NCI-H2196 treated with DMSO at 0.1 percent for 48 hours (cell line): ENCODE measurements around the gene PNKP.

Experiments used
- DNase-seq: peaks from one replicate; lab custom pipeline; 2025; ENCODE audit not compliant: unreplicated experiment; lab: John Stamatoyannopoulos, UW

The PNKP gene

DNA sequence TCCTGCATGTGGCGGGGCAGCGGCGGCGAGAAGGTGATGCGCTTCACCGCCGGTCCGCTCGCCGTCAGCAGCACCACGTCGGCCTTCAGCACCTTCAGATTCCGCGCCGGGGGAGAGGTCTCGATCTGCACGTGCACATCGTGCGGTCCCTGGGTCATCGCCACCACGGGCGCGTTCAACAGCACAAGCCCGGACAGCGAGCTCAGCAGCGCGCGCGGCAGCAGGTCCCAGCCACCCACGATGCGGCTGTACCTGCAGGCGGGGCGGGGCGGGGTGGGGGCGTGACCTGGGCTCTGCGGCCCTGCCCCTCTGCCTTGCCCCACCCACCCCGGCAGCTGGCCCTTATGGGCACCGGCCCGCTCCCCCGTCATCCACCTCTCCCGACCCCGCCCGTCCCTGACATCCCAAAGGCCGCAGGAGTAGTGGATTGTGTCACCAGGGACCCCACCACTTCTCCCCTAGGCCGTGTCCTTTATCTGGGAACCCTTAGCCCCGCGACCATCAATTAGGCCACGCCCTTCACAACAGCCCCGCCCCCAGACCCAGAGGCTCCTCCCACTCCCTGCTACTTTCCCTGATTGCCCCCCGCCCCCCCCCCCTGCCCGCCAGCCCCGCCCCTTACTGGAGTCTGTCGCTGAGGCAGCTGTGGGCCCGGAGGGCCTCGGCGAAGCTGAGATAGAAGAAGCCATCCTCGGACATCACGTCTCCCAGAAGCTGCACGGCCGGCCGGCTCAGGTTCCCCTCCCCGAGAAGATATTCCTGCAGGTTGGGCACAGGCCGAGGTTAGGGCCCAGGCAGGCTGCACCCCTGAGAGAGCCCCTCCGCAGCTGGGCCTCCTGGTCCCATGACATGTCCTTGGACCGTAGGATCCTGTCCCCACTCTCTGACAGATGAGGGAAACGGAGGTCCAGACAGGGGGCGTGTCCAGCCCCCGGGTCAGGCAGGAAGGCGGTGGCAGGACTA lies 23.3 kb upstream of the PNKP start:
- peak; percentile 40 for DNase-seq

DNA sequence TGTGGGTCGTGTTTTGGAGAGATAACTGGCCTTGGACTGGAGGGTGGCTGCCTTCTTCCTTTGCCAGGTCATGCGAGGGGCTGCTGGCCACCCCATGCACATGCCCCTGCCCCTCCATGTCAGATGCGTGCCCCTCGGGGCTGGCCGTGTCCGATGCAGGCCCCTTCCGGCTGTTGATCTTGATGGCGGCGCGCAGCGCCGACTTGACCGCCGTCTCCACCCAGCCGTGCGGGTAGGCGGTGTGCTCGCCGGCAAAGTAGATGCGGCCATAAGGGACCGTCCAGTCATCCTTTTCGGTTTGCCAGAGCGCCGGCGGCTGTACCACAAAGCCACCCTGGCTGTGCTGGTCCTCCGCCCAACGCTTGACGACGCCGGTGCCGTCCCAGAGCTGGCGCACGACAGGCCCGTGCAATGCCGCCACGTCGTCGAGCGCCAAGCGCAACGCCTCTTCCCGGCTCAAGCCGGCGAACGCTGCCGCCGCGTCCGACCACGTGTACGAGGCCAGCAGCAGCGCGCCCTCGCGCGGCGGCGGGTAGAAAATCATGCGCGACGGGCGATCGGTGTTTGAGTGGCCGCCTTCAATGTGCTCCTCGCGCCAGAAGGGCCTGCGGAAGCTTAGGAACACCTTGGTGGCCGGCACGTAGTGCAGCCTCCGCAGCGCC lies 22.4 kb upstream of the PNKP start:
- DNase-seq = peak; percentile 62

DNA sequence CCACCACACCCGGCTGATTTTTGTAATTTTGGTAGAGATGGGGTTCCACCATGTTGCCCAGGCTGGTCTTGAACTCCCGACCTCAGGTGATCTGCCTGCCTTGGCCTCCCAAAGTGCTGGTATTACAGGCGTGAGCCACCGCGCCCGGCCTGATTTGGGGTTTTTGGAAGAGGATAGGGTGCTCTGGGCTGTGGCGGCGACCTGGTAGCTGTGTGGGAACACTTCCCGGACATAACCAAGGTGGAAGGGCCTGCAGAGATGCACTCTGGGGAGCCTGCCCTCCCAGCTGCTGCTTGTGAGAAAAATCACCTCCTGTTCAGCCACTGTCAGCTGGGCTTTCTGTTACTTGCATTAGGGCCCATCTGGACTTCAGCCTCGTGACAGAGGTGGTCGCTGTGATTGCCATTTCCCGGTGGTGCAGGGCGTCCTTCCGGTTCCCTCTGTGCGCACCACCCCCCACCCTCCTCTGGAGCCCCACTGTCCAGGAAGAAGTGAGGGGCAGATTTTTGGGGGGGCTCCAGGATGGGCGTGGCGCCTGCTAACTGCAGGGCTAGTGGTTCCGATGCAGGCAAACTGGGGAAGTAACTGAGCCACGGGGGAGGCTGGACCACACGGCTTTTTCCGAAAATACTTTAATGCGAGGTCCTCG lies 21.8 kb upstream of the PNKP start:
- DNase-seq = no peak

DNA sequence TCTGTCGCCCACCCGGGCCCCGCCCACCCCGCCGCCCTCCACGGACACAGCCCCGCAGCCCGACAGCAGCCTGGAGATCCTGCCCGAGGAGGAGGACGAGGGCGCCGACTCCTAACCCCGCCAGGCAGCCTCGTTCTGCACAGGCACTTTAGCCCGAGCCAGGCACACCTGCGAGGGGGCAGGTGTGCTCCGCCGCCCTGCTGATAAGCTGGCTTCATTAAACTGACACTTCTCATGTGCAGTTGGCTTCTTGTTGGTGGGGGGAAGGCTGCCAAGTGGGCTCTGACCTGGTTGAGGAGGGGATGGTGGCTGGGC lies 21.1 kb upstream of the PNKP start:
- DNase-seq = no peak

DNA sequence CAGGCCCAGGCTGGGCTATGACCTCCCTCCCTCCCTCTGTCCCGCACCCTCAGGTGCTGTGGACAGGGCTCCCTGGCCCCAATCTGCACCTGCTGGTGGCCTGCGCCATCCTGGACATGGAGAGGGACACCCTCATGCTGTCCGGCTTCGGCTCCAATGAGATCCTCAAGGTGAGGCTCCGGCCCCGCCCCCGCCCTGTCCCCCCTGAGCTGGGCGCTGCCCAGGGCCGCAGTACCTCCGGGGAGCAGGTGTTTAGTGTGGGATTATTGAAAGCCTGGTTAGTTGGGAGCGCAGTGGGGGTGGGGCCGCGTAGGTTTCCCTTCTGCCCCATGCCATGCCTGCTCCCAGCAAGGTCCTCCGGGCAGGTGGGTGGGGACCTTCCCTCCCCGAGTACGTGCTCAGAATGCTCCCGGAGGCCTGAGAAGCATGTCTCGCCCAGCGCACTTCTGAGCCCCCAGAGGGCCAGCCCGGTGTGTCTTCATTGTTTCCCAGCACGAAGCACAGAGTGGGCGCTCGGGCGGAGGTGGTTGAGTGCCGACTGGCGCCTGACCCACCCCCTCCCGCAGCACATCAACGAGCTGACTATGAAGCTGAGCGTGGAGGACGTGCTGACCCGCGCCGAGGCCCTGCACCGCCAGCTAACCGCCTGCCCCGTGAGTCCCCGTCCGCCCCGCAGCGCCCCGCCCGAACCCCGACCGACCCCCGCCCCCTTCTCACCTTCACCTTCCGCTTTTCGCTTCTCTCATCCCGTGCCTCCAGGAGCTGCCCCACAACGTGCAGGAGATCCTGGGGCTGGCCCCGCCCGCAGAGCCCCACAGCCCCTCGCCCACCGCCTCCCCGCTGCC lies 20.5 kb upstream of the PNKP start:
- no peak for DNase-seq

DNA sequence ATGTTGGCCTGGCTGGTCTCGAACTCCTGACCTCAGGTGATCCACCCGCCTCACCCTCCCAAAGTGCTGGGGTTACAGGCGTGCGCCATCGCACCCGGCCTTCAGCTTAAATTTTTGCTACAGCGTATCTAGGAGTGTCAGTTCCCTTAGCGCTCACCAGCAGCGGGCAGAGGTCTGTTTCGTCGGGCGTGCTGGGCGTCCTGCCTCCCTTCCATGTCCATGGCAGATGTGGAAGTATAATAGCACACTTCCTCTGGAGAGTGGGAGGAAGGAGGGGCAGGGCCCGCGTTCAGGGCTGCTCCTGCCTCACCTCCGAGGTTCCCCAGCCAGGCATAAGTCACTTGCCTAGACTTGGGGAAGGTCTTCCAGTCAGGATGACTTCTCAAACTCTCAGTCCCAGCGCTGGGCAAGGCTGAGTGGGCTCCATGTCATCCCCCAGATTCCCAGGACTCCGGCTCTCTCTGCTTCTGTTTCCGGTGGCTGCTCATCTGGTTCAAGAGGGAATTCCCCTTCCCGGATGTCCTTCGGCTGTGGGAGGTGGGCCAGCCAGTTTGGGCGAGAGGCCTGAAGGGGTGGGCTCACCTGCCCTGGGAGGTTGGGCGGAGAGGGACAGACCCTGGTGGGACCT lies 19.8 kb upstream of the PNKP start:
- DNase-seq = no peak

DNA sequence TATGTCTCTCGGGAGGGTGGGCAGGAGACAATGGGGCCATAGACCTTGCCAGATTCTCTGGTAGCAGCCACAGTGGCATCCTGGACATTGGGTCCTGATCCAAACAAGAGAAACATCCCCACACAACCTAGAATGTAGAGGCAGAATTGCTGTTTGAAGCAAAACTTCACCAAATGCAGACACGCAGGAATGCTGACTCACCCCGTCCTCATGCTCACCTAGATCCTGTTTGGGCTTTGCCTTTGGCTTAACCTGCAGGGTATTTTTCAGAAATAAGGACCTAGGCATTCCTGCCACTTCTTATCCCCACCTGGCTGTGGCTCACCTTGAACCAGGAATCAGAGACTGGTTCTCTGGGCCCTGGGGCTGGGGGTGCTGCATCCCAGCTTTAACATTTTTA lies 17.4 kb upstream of the PNKP start:
- DNase-seq = no peak

DNA sequence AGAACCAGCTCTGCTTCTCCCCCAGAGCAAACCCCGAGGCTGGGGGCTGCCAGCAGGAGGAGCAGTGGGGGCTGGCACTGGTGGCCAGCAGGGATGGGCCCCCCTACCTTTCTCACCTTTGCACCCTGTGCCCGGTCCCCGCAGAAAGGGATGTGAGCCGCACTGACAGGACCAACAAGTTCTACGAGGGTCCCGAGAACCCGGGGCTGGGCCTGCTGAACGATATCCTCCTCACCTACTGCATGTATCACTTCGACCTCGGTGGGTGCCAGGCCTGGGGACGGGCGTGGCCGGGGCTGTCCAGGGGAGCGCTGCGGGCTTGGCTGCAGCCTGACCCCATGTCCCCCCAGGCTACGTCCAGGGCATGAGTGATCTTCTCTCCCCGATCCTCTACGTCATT lies 16.7 kb upstream of the PNKP start:
- DNase-seq = no peak

DNA sequence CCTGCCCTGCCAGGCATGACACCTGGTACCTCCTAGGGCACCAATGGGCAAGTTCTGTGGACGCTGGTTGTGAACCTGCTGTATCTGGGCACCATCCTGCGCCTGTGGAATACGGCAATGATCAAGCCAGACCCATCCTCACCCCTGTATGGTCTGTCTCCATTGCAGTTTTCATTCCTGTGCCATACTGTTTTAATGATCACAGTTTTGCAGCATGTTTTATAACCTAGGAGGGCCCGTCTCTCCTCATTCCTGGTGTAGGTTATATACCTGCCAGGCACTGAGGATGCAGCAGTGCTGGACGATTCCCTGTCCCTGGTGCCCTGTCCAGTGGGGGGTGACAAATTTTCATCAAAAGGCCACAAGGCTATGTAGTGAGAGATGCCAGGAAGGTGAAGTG lies 15.7 kb upstream of the PNKP start:
- DNase-seq = no peak

DNA sequence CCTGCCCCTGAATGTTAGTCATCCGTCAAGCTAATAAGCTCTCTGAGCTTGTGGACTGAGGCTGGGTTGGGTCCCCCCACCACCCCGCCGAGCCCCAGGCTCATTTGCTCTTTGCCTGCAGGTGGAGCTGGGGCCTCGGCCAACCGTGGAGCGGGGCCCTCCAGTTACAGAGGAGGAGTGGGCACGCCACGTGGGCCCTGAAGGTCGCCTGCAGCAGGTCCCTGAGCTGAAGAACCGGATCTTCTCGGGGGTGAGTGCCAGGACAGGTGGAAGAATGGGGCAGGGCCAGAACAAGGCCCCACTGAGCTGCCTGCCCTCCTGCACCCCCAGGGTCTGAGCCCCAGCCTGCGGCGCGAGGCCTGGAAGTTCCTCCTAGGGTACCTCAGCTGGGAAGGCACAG lies 15.3 kb upstream of the PNKP start:
- no peak for DNase-seq

DNA sequence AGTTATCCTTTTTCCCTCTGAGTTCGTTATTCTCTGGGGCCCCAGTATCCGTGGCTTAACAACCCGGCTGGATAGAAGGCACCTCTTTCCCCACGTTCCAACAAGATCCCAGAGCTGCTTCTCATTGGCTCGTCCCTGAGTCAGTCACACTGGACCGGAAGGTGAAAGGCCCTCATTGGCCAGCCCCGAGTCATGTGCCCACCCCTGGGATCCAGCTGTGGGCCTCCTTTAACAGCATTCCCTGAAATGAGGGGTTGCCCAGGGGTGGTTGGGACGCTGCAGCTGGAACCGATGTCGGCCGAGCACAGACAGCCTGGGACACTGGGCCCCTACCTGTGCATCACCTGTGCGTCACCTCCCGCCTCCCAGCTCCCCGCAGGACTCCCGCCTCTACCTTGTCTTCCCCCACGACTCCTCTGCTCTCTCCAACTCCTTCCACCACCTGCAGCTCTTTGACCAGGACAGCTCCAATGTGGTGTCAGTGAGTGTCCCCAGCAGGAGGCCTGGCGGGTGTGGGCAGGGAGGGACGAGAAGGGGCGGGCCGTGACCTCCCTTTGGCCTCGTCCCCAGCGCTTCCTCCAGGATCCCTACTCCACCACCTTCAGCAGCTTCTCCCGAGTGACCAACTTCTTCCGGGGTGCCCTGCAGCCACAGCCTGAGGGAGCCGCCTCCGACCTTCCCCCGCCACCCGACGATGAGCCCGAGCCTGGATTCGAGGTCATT lies 14.5 kb upstream of the PNKP start:
- DNase-seq = no peak

DNA sequence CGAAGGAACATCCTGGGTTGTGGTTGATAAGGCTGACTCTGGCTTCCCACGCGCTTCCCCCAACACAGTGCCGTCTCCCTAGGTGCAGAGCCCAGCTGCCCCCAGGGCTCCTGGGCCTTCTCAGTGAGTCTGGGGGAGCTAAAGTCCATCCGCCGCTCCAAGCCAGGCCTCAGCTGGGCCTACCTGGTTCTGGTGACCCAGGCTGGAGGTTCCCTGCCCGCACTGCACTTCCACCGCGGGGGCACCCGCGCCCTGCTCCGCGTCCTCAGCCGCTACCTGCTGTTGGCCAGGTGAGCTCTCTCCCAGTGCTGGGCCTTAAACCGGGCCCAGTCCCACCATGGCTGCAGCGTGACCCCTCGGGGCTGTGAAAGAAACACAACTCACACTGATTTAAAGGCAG lies 13.8 kb upstream of the PNKP start:
- DNase-seq = no peak

DNA sequence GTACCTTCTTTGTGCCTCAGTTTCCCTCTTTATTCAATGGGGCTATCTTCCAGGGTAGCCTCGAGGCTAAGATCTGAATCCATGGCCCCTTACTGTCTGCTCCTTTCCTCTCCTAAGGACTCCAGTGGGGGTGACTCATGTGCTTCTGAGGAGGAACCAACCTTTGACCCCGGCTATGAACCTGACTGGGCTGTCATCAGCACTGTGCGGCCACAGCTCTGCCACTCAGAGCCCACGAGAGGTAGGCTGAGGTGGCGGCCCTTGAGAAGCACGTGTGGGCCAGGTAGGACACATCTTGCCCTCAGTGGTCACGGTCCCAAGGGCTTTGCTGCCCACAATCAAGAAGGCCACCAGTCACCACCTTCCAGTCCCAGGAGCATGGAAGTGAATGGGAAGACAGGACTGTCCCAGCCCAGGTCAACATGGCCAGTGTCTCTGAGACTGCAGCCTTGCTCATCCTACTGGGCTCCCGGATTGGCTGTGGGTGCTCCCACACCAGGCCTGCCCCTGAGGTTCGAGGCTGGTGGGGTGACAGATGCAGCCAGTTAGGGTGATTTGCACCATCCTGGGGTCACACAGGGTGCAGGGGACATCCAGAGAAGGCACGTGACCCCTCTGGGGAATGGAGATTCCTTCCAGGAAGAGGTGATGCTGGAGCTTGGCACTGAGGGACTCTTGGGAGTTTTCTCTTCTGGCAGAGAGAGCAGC lies 12.9 kb upstream of the PNKP start:
- DNase-seq = no peak

DNA sequence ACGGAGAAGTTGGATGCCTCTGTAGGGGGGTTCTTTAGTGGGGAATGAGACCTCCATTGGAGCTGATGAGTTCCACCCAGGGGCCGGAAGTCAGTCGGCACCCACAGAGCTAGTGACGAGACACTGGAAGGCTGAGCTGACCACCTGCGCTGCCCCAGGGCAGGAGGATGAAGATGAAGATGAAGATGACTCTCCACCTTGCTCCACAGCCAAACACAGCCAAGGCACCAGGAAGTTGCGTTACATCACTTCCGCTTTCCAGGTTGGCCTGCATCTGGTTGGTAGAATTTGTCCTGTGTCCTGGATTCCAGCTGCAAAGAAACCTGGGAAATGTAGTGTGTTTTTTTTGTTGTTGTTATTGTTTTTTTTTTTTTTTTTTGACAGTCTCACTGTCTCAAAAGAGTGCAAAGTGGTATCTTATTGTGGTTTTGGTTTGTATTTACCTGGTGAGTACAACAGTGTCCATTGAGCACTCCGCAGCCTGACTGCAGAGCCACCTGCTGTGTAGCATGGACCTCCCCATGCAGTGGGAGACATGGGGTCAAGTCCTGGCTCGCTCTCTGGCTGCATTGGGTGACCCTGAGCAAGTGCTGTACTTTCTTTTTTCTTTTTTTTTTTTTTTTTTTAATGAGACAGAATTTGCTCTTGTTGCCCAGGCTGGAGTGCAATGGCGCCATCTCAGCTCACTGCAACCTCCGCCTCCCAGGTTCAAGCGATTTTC lies 12.0 kb upstream of the PNKP start:
- DNase-seq = no peak

DNA sequence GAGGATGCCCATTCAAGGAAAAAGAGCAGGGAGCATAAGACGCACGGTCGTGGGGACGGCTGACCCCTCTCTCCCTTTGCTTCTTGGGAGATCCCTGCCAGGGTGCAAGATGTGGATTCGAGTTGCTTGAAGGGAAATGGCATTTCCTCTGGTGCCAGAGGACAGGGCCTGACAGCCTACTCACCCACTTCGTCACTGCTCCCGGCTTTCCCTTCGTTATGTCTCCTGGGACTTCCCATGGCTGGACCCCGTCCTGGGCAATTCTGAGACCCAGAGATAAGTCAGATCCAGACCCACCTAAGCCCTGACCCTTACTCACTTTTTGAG lies 11.3 kb upstream of the PNKP start:
- DNase-seq = no peak

DNA sequence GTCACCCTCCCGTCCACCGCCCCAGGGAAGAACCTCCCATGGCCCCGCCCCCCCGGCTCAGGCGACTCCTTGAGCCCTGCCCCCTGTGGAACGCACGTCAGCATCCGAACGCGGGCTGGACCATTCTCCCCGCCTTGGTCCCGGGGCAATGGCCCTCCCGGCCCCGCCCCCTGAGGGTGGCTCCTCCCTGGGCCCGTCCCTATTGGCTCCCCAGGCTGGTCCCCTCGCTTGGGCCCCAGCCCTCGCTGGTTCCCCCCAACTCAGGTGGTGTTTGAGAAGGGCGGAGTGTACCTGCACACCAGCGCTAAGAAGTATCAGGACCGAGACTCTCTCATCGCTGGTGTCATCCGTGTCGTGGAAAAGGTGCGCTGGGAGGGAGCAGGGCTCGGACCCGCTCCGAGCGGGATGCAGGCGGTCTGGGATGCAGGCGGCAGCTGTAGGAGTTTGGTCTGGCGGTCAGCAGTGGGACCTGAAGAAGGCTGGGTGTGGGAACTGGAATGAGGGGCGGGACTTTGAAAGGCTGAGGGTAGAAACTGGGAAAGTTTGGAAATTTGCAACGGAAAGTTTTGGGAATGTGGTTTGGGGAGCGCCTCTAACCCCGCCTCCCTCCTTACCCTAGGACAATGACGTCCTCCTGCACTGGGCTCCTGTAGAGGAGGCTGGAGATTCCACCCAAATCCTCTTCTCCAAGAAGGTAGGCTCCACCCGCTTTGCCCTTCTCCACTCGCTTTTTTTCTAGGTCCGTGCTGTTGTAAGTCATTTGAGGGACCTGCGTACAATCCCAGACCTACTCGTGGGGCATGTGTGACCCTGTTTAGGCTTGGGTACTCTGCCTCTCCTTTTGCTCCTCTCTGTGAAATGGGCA lies 10.7 kb upstream of the PNKP start:
- peak; percentile 89 for DNase-seq

DNA sequence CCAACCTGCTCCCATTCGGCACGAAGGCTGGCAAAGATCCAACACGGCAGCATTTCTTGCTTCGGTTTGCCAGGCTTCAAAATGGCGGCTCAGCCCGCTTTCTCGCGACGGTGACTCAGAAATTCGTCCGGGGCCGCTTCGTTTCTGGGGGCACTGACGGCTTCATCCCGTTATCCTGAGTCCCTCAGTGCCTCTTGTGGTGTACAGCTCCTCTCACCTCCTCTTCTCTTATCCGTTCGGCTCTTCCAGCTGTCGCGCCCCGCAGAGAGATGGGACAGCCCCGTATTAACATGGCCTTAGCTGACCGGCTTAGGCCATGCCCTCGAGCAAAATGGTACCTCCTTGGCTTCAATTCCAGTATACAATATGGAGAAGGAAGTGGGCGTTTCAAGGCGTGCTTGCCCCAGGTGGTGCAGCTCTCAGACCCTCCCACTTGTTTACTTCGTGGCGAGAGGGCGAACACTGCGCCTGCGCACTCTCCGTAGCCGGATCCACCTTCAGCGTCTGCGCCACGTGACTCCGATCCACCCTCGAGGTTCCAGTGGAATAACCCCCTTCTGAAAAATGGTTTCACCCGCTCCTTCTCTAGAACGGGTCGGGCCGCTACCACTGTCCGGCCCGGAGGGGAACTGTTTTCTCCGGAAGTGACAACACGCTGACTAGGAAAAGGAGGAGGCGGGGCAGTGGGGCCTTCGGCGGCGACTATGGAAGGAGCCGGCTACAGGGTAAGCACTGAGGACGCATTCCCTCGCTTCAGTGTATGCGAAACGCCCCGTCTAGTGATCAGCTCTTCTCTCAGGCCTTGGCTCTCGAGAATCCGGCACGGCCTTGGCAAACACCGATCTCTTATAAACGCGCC lies 9.9 kb upstream of the PNKP start, which contains the start of the genes AKT1S1 and TBC1D17:
Gene AKT1S1, minus strand, starts transcription at position 336 of the 859 bp plus-strand sequence. CDS start 4,060 bp downstream, outside the sequence.
Gene TBC1D17, plus strand, starts transcription at position 683 of the 859 bp plus-strand sequence. Its CDS starts 22 bp downstream, at position 705.
- DNase-seq = peak; percentile 99
